Mucosa of stomach (tissue), 1 donor: Measurements from ENCODE around the gene ALG8.

Experiments
- H3K27me3 ChIP-seq: one replicate; pipeline ENCODE4 v1.7.0; 2013; ENCODE audit warnings: mild to moderate bottlenecking, low read length; ENCODE audit not compliant: control insufficient read depth, insufficient read depth
- H3K36me3 ChIP-seq: one replicate; pipeline ENCODE4 v1.7.0; 2013; ENCODE audit warnings: low read length; ENCODE audit not compliant: control insufficient read depth, insufficient read depth
- H3K4me1 ChIP-seq: one replicate; pipeline ENCODE4 v1.7.0; 2013; ENCODE audit warnings: mild to moderate bottlenecking, low read length; ENCODE audit not compliant: control insufficient read depth, insufficient read depth
- H3K4me3 ChIP-seq: one replicate; pipeline ENCODE4 v1.7.0; 2013; ENCODE audit warnings: low read length
- H3K9ac ChIP-seq: one replicate; pipeline ENCODE4 v1.7.0; 2013; ENCODE audit warnings: mild to moderate bottlenecking, low read length, moderate library complexity
- H3K9me3 ChIP-seq: one replicate; pipeline ENCODE4 v1.7.0; 2013; ENCODE audit warnings: mild to moderate bottlenecking, low read length, moderate library complexity; ENCODE audit not compliant: control insufficient read depth
- donor health status: Pancreatic carcinoma.

ALG8 gene

GRCh38 chr11:78074756-78075155, 64.7 kb downstream of the ALG8 start:
- H3K4me1 ChIP-seq: peaks cover 18% of the 10 kb centered on the region
- no peak overlapping the region for H3K9ac ChIP-seq
- no peaks in the 10 kb centered on the region for H3K9me3 ChIP-seq
- H3K36me3 ChIP-seq: no peaks in the 10 kb centered on the region
- H3K4me3 ChIP-seq: no peak overlapping the region
- no peaks in the 10 kb centered on the region for H3K27me3 ChIP-seq

GRCh38 chr11:78072455-78072854, 67.0 kb downstream of the ALG8 start:
- no peaks in the 10 kb centered on the region for H3K9me3 ChIP-seq
- H3K27me3 ChIP-seq: no peaks in the 10 kb centered on the region
- no peak overlapping the region for H3K4me3 ChIP-seq
- peaks cover 10% of the 10 kb centered on the region for H3K4me1 ChIP-seq
- H3K9ac ChIP-seq: no peak overlapping the region
- no peaks in the 10 kb centered on the region for H3K36me3 ChIP-seq

GRCh38 chr11:78071717-78072116, 67.7 kb downstream of the ALG8 start:
- no peak overlapping the region for H3K9ac ChIP-seq
- H3K4me1 ChIP-seq: peaks cover 6% of the 10 kb centered on the region
- no peaks in the 10 kb centered on the region for H3K9me3 ChIP-seq
- H3K4me3 ChIP-seq: no peak overlapping the region
- H3K27me3 ChIP-seq: no peaks in the 10 kb centered on the region
- no peaks in the 10 kb centered on the region for H3K36me3 ChIP-seq

- H3K36me3 ChIP-seq: no peaks in the 10 kb centered on the region
- H3K9me3 ChIP-seq: no peaks in the 10 kb centered on the region
- H3K4me3 ChIP-seq: no peak overlapping the region
- H3K27me3 ChIP-seq: no peaks in the 10 kb centered on the region
- peaks cover 4% of the 10 kb centered on the region for H3K4me1 ChIP-seq
- no peak overlapping the region for H3K9ac ChIP-seq
Observed at GRCh38 chr11:78070621-78071020, 68.8 kb downstream of the ALG8 start.

- H3K36me3 ChIP-seq: no peaks in the 10 kb centered on the region
Observed at GRCh38 chr11:78069465-78069864, 70.0 kb downstream of the ALG8 start.

GRCh38 chr11:78067704-78068103, 71.7 kb downstream of the ALG8 start:
- Histone ChIP-seq H3K36me3 (no peaks in the 10 kb centered on the region), H3K9ac (no peak overlapping the region), H3K9me3 (no peaks in the 10 kb centered on the region), H3K27me3 (no peaks in the 10 kb centered on the region), H3K4me3 (no peak overlapping the region), H3K4me1 (no peaks in the 10 kb centered on the region)

More at GRCh38 chr11:78069465-78069864, 70.0 kb downstream of the ALG8 start:
- Histone ChIP-seq H3K9me3 (no peaks in the 10 kb centered on the region), H3K4me3 (no peak overlapping the region), H3K27me3 (no peaks in the 10 kb centered on the region), H3K9ac (no peak overlapping the region), H3K4me1 (no peaks in the 10 kb centered on the region)

GRCh38 chr11:78066471-78066870, 73.0 kb downstream of the ALG8 start:
- Histone ChIP-seq H3K9ac (no peak overlapping the region), H3K27me3 (no peaks in the 10 kb centered on the region), H3K4me1 (no peaks in the 10 kb centered on the region)

GRCh38 chr11:78065203-78065602, 74.2 kb downstream of the ALG8 start:
- H3K4me3 ChIP-seq: no peak overlapping the region
- H3K9ac ChIP-seq: no peak overlapping the region
- no peaks in the 10 kb centered on the region for H3K36me3 ChIP-seq
- no peaks in the 10 kb centered on the region for H3K4me1 ChIP-seq
- H3K9me3 ChIP-seq: no peaks in the 10 kb centered on the region
- no peaks in the 10 kb centered on the region for H3K27me3 ChIP-seq

More at GRCh38 chr11:78066471-78066870, 73.0 kb downstream of the ALG8 start:
- no peak overlapping the region for H3K4me3 ChIP-seq
- H3K9me3 ChIP-seq: no peaks in the 10 kb centered on the region
- H3K36me3 ChIP-seq: no peaks in the 10 kb centered on the region

- Histone ChIP-seq H3K9me3 (no peaks in the 10 kb centered on the region), H3K36me3 (no peaks in the 10 kb centered on the region), H3K27me3 (no peaks in the 10 kb centered on the region), H3K4me1 (no peaks in the 10 kb centered on the region), H3K9ac (no peak within 1 kb of the TSS), H3K4me3 (no peak within 1 kb of the TSS)
Observed at GRCh38 chr11:78063440-78064181, 75.8 kb downstream of the ALG8 start, which contains the start of gene THRSP. THRSP (plus strand) TSS chr11:78063861; CDS start chr11:78063882, 21 bp downstream.

- H3K36me3 ChIP-seq: no peaks in the 10 kb centered on the region
- no peaks in the 10 kb centered on the region for H3K27me3 ChIP-seq
- no peaks in the 10 kb centered on the region for H3K9me3 ChIP-seq
- no peaks in the 10 kb centered on the region for H3K4me1 ChIP-seq
- H3K9ac ChIP-seq: no peak overlapping the region
- no peak overlapping the region for H3K4me3 ChIP-seq
Observed at GRCh38 chr11:78062671-78063070, 76.8 kb downstream of the ALG8 start.

- Histone ChIP-seq H3K27me3 (no peaks in the 10 kb centered on the region), H3K9ac (no peak overlapping the region)
Observed at GRCh38 chr11:78061921-78062311, 77.5 kb downstream of the ALG8 start.

GRCh38 chr11:78061088-78061920, 78.1 kb downstream of the ALG8 start:
- H3K9me3 ChIP-seq: no peaks in the 10 kb centered on the region
- H3K9ac ChIP-seq: no peak overlapping the region
- no peaks in the 10 kb centered on the region for H3K27me3 ChIP-seq
- no peaks in the 10 kb centered on the region for H3K4me1 ChIP-seq
- H3K4me3 ChIP-seq: no peak overlapping the region
- no peaks in the 10 kb centered on the region for H3K36me3 ChIP-seq

More at GRCh38 chr11:78061921-78062311, 77.5 kb downstream of the ALG8 start:
- H3K4me1 ChIP-seq: no peaks in the 10 kb centered on the region
- no peak overlapping the region for H3K4me3 ChIP-seq
- no peaks in the 10 kb centered on the region for H3K36me3 ChIP-seq
- no peaks in the 10 kb centered on the region for H3K9me3 ChIP-seq
